ENCODE measurements around the gene ATXN10. TPM values are rescaled to one million over a fixed set of nuclear protein-coding genes. Genes with fewer than 3 reads are reported as not detected.
"Not testable (repeated sequence)": the region's sequence is repeated elsewhere in the genome, so short reads cannot be mapped to it uniquely, and the experiment has no call there.

ATXN10 gene
- total and polyA plus RNA-seq, 10 of the 15 experiments (the other 5 are each of a cell fraction or from before 2014, with no cell fraction given): 29.2 to 249 (median 146) TPM

- H3K36me3 ChIP-seq (ENCODE audit: control insufficient read depth in 2 of 2, insufficient read depth in 2 of 2, low read length in 1 of 2): peaks cover 3 to 13% of the 10 kb centered on the region in 2 experiments
- H3K4me1 ChIP-seq (ENCODE audit: control insufficient read depth, insufficient read depth, low read length); H2AFZ ChIP-seq (ENCODE audit: control insufficient read depth, low read depth, low read length); CTCF ChIA-PET; FAIRE-seq; in situ Hi-C loops (cut with MboI); H3K4me3 ChIP-seq; RAD21 ChIA-PET (ENCODE audit: unreplicated experiment); DNase-seq (ENCODE audit: low read depth, low spot score); BruUV-seq (replicated peaks); POLR2A ChIA-PET; SMC1A ChIA-PET (ENCODE audit: uncharacterized antibody, unreplicated experiment); H3K27me3 ChIP-seq (replicated peaks in 1 of 2; ENCODE audit: control insufficient read depth in 2 of 2, insufficient read depth in 2 of 2, low read length in 1 of 2); H3K9ac ChIP-seq (ENCODE audit: control insufficient read depth, insufficient read depth, low read length); H3K27ac ChIP-seq (ENCODE audit: control insufficient read depth, insufficient read depth); H3K79me2 ChIP-seq (ENCODE audit: control insufficient read depth, insufficient read depth, low read length); intact Hi-C loops (cut with micrococcal nuclease; ENCODE audit: unreplicated experiment); ATAC-seq; H3K4me2 ChIP-seq (ENCODE audit: control insufficient read depth, insufficient read depth); H4K20me1 ChIP-seq (ENCODE audit: control insufficient read depth, insufficient read depth): not testable (repeated sequence)
- TF ChIP-seq KLF5 (IDR thresholded peaks at IDR 0.05; ENCODE audit: partially characterized antibody): peak; percentile 53
- peak; percentile 75; the same call in 1 of the 2 replicates for TF ChIP-seq CBX5 (IDR thresholded peaks at IDR 0.05; ENCODE audit: low read depth)
- peak; percentile 91 for TF ChIP-seq ZBTB33 (IDR thresholded peaks at IDR 0.05)
- H3K9me3 ChIP-seq (replicated peaks; ENCODE audit: control insufficient read depth, insufficient read depth, low read length): peaks cover 14% of the 10 kb centered on the region
- WGBS (ENCODE audit: insufficient coverage, insufficient replicate concordance, low lambda C conversion rate, missing lambda C conversion rate): over 99% methylated on average over 9 of the region's 9 CpGs
Observed at GRCh38 chr22:45796009-45796408, 124.4 kb downstream of the ATXN10 start.

GRCh38 chr22:45799291-45799690 lies 127.7 kb downstream of the ATXN10 start:
- Histone ChIP-seq H2AFZ (ENCODE audit: control insufficient read depth, low read depth, low read length) (no peak overlapping the region), H3K4me3 (no peak overlapping the region), H3K9ac (ENCODE audit: control insufficient read depth, insufficient read depth, low read length) (no peak overlapping the region), H3K36me3 (ENCODE audit: control insufficient read depth in 2 of 2, insufficient read depth in 2 of 2, low read length in 1 of 2) (peaks cover 0 to 5% of the 10 kb centered on the region in 2 experiments; a peak in 1 of 4 replicates), H3K27ac (ENCODE audit: control insufficient read depth, insufficient read depth) (no peak overlapping the region), H3K27me3 (replicated peaks in 1 of 2; ENCODE audit: control insufficient read depth in 2 of 2, insufficient read depth in 2 of 2, low read length in 1 of 2) (no peaks in the 10 kb centered on the region), H3K9me3 (replicated peaks; ENCODE audit: control insufficient read depth, insufficient read depth, low read length) (peaks cover 6% of the 10 kb centered on the region), H3K79me2 (ENCODE audit: control insufficient read depth, insufficient read depth, low read length) (no peaks in the 10 kb centered on the region), H3K4me2 (ENCODE audit: control insufficient read depth, insufficient read depth) (no peak overlapping the region), H4K20me1 (ENCODE audit: control insufficient read depth, insufficient read depth) (no peaks in the 10 kb centered on the region), H3K4me1 (ENCODE audit: control insufficient read depth, insufficient read depth, low read length) (no peaks in the 10 kb centered on the region)
- ATAC-seq: no peak
- POLR2A ChIA-PET: no interaction called here
- no peak for DNase-seq (ENCODE audit: low read depth, low spot score)
- no peak for FAIRE-seq
- WGBS (ENCODE audit: insufficient coverage, insufficient replicate concordance, low lambda C conversion rate, missing lambda C conversion rate): 55% methylated on average over 2 of the region's 2 CpGs
- CTCF ChIA-PET: no interaction called here
- RAD21 ChIA-PET (ENCODE audit: unreplicated experiment): no interaction called here
- BruUV-seq (replicated peaks): no TSS peak
- in situ Hi-C loops (cut with MboI): no loop called here
- no peak for TF ChIP-seq PAX8 (IDR thresholded peaks at IDR 0.05)
- no peak for TF ChIP-seq STAT1 (conservative IDR thresholded peaks at IDR 0.05)
- TF ChIP-seq NFYB (IDR thresholded peaks at IDR 0.05; ENCODE audit: insufficient read depth, low read depth, low read length): no peak
- no peak for TF ChIP-seq BMI1 (IDR thresholded peaks at IDR 0.05; ENCODE audit: borderline replicate concordance)
- no peak for TF ChIP-seq YBX1 (IDR thresholded peaks at IDR 0.05)
- TF ChIP-seq CHD1 (IDR thresholded peaks at IDR 0.05; ENCODE audit: low read depth, low read length): no peak
- TF ChIP-seq ZBED1 (IDR thresholded peaks at IDR 0.05; ENCODE audit: borderline replicate concordance): no peak
- TF ChIP-seq CBX3 (IDR thresholded peaks at IDR 0.05; ENCODE audit: borderline replicate concordance, low read depth): no peak
- no peak for TF ChIP-seq NR2F1 (conservative IDR thresholded peaks at IDR 0.05)
- no peak for TF ChIP-seq CEBPB (IDR thresholded peaks at IDR 0.05; ENCODE audit: borderline replicate concordance in 1 of 2, low read depth in 2 of 2, low read length in 2 of 2)
- no peak for TF ChIP-seq SREBF1 (IDR thresholded peaks at IDR 0.05; ENCODE audit: low read length)
- no peak for TF ChIP-seq FOXM1 (IDR thresholded peaks at IDR 0.05; ENCODE audit: low read depth, low read length)
- SMC1A ChIA-PET (ENCODE audit: uncharacterized antibody, unreplicated experiment): interaction anchor here (0.7 to 2.0 kb wide), 2 partner anchors 8 to 15 kb away, joined by 3 to 8 read pairs; no protein-coding TSS in a partner anchor
- intact Hi-C loops (cut with micrococcal nuclease; ENCODE audit: unreplicated experiment): no loop called here

Data from GM12878 (cell line).